HL-60 (cell line): ENCODE data around the gene CHST3.

ENCODE experiments used
- CTCF ChIP-seq: IDR thresholded peaks from one replicate; pipeline ENCODE4 v1.5.1; 2011; ENCODE audit warnings: low read length, control low read depth, inconsistent platforms; ENCODE audit not compliant: insufficient read depth
- REST ChIP-seq: IDR thresholded peaks from 2 replicates; pipeline ENCODE4 v1.6.1; 2012; ENCODE audit warnings: low read depth; ENCODE audit not compliant: insufficient replicate concordance

GRCh38 chr10:71957546-71958275, 6.5 kb upstream of the CHST3 start:
- no peak for TF ChIP-seq CTCF
- TF ChIP-seq REST = no peak
